ENCODE measurements around the gene BRAP.
"Not testable (repeated sequence)": the region's sequence is repeated elsewhere in the genome, so short reads cannot be mapped to it uniquely, and the experiment has no call there.

BRAP gene

GRCh38 chr12:111728795-111729194 is 43.0 kb upstream of the BRAP start:
- Histone ChIP-seq H3K23ac (ENCODE audit: low read length in 2 of 2) (no peak overlapping the region), H2BK120ac (ENCODE audit: low read depth, low read length) (no peak overlapping the region), H2AK5ac (ENCODE audit: low read length, severe bottlenecking) (no peak overlapping the region), H3K79me1 (replicated peaks; ENCODE audit: low read length, poor library complexity, severe bottlenecking) (no peaks in the 10 kb centered on the region), H4K8ac (ENCODE audit: low read length) (no peak overlapping the region), H2AFZ (ENCODE audit: low read depth, low read length) (no peak overlapping the region), H3K9ac (ENCODE audit: low read length) (no peak overlapping the region), H3K4me2 (ENCODE audit: low read length, poor library complexity, severe bottlenecking) (no peak overlapping the region), H4K91ac (ENCODE audit: low read length) (no peak overlapping the region), H3K4me1 (ENCODE audit: control insufficient read depth, insufficient read depth, low read depth, low read length) (no peaks in the 10 kb centered on the region), H3K27me3 (ENCODE audit: control insufficient read depth in 1 of 2, insufficient read depth in 1 of 2, low read length in 2 of 2) (no peaks in the 10 kb centered on the region), H2BK5ac (ENCODE audit: low read depth, low read length, poor library complexity, severe bottlenecking) (no peak overlapping the region), H3K14ac (ENCODE audit: low read length in 2 of 2) (no peak overlapping the region), H2BK12ac (ENCODE audit: low read length in 2 of 2) (no peak overlapping the region), H3K27ac (ENCODE audit: low read length, poor library complexity, severe bottlenecking) (no peak overlapping the region), H2BK15ac (ENCODE audit: low read depth, poor library complexity, severe bottlenecking) (no peak overlapping the region), H3K36me3 (ENCODE audit: control insufficient read depth in 1 of 2, insufficient read depth in 2 of 2, low read depth in 1 of 2, low read length in 2 of 2) (peaks cover 37 to 52% of the 10 kb centered on the region in 2 experiments), H3K18ac (ENCODE audit: low read depth in 1 of 2, low read length in 2 of 2) (no peak overlapping the region), H3K4ac (ENCODE audit: low read depth in 1 of 2, low read length in 2 of 2) (no peak overlapping the region), H3K4me3 (ENCODE audit: insufficient read depth in 1 of 2, low read depth in 1 of 2, low read length in 2 of 2) (no peak overlapping the region), H3K9me3 (ENCODE audit: control insufficient read depth, low read length) (no peaks in the 10 kb centered on the region)
- 99% methylated on average over 2 of the region's 2 CpGs for WGBS
- DNase-seq = no peak

DNA sequence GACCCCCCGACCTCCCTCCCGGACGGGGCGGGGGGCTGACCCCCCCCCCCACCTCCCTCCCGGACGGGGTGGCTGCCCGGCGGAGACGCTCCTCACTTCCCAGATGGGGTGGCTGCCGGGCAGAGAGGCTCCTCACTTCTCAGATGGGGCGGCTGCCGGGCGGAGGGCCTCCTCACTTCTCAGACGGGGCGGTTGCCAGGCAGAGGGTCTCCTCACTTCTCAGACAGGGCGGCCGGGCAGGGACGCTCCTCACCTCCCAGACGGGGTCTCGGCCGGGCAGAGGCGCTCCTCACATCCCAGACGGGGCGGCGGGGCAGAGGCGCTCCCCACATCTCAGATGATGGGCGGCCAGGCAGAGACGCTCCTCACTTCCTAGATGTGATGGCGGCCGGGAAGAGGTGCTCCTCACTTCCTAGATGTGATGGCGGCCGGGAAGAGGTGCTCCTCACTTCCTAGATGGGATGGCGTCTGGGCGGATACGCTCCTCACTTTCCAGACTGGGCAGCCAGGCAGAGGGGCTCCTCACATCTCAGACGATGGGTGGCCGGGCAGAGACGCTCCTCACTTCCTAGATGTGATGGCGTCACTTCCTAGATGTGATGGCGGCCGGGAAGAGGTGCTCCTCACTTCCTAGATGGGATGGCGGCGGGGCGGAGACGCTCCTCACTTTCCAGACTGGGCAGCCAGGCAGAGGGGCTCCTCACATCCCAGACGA is 38.0 kb upstream of the BRAP start:
- not testable (repeated sequence) for H3K79me1 ChIP-seq (replicated peaks; ENCODE audit: low read length, poor library complexity, severe bottlenecking); H3K23ac ChIP-seq (ENCODE audit: low read length in 2 of 2); H3K4me3 ChIP-seq (ENCODE audit: insufficient read depth in 1 of 2, low read depth in 1 of 2, low read length in 2 of 2); H3K4me1 ChIP-seq (ENCODE audit: control insufficient read depth, insufficient read depth, low read depth, low read length); H2BK120ac ChIP-seq (ENCODE audit: low read depth, low read length); DNase-seq; H4K91ac ChIP-seq (ENCODE audit: low read length); H2BK12ac ChIP-seq (ENCODE audit: low read length in 2 of 2); H3K9ac ChIP-seq (ENCODE audit: low read length); H2BK5ac ChIP-seq (ENCODE audit: low read depth, low read length, poor library complexity, severe bottlenecking); H3K14ac ChIP-seq (ENCODE audit: low read length in 2 of 2); H2AK5ac ChIP-seq (ENCODE audit: low read length, severe bottlenecking); H3K18ac ChIP-seq (ENCODE audit: low read depth in 1 of 2, low read length in 2 of 2); H3K4ac ChIP-seq (ENCODE audit: low read depth in 1 of 2, low read length in 2 of 2); H3K27ac ChIP-seq (ENCODE audit: low read length, poor library complexity, severe bottlenecking); H3K9me3 ChIP-seq (ENCODE audit: control insufficient read depth, low read length); H3K4me2 ChIP-seq (ENCODE audit: low read length, poor library complexity, severe bottlenecking); H3K27me3 ChIP-seq (ENCODE audit: control insufficient read depth in 1 of 2, insufficient read depth in 1 of 2, low read length in 2 of 2); H2AFZ ChIP-seq (ENCODE audit: low read depth, low read length); H4K8ac ChIP-seq (ENCODE audit: low read length); H2BK15ac ChIP-seq (ENCODE audit: low read depth, poor library complexity, severe bottlenecking)
- 97% methylated on average over 34 of the region's 46 CpGs for WGBS
- peaks cover 22 to 39% of the 10 kb centered on the region in 2 experiments for H3K36me3 ChIP-seq (ENCODE audit: control insufficient read depth in 1 of 2, insufficient read depth in 2 of 2, low read depth in 1 of 2, low read length in 2 of 2)

GRCh38 chr12:111720457-111720856 is 34.7 kb upstream of the BRAP start:
- Histone ChIP-seq H3K14ac (ENCODE audit: low read length in 2 of 2) (no peak overlapping the region), H3K4me3 (ENCODE audit: insufficient read depth in 1 of 2, low read depth in 1 of 2, low read length in 2 of 2) (no peak overlapping the region), H3K4me1 (ENCODE audit: control insufficient read depth, insufficient read depth, low read depth, low read length) (peaks cover 3% of the 10 kb centered on the region), H2BK120ac (ENCODE audit: low read depth, low read length) (no peak overlapping the region), H2BK15ac (ENCODE audit: low read depth, poor library complexity, severe bottlenecking) (no peak overlapping the region), H2AFZ (ENCODE audit: low read depth, low read length) (no peak overlapping the region), H2BK5ac (ENCODE audit: low read depth, low read length, poor library complexity, severe bottlenecking) (no peak overlapping the region), H3K79me1 (replicated peaks; ENCODE audit: low read length, poor library complexity, severe bottlenecking) (no peaks in the 10 kb centered on the region), H4K8ac (ENCODE audit: low read length) (no peak overlapping the region), H3K27ac (ENCODE audit: low read length, poor library complexity, severe bottlenecking) (no peak overlapping the region), H3K9me3 (ENCODE audit: control insufficient read depth, low read length) (no peaks in the 10 kb centered on the region), H4K91ac (ENCODE audit: low read length) (no peak overlapping the region), H2BK12ac (ENCODE audit: low read length in 2 of 2) (no peak overlapping the region), H3K23ac (ENCODE audit: low read length in 2 of 2) (no peak overlapping the region), H2AK5ac (ENCODE audit: low read length, severe bottlenecking) (no peak overlapping the region), H3K18ac (ENCODE audit: low read depth in 1 of 2, low read length in 2 of 2) (no peak overlapping the region), H3K9ac (ENCODE audit: low read length) (no peak overlapping the region), H3K4me2 (ENCODE audit: low read length, poor library complexity, severe bottlenecking) (no peak overlapping the region), H3K36me3 (ENCODE audit: control insufficient read depth in 1 of 2, insufficient read depth in 2 of 2, low read depth in 1 of 2, low read length in 2 of 2) (peaks cover 27 to 32% of the 10 kb centered on the region in 2 experiments), H3K27me3 (ENCODE audit: control insufficient read depth in 1 of 2, insufficient read depth in 1 of 2, low read length in 2 of 2) (no peaks in the 10 kb centered on the region), H3K4ac (ENCODE audit: low read depth in 1 of 2, low read length in 2 of 2) (no peak overlapping the region)
- WGBS = 100% methylated on average over 4 of the region's 6 CpGs
- DNase-seq = no peak

GRCh38 chr12:111719316-111719715 is 33.6 kb upstream of the BRAP start:
- H3K9me3 ChIP-seq (ENCODE audit: control insufficient read depth, low read length); H3K4me3 ChIP-seq (ENCODE audit: insufficient read depth in 1 of 2, low read depth in 1 of 2, low read length in 2 of 2); H2AK5ac ChIP-seq (ENCODE audit: low read length, severe bottlenecking); H3K4ac ChIP-seq (ENCODE audit: low read depth in 1 of 2, low read length in 2 of 2); H4K8ac ChIP-seq (ENCODE audit: low read length); H2AFZ ChIP-seq (ENCODE audit: low read depth, low read length); H2BK5ac ChIP-seq (ENCODE audit: low read depth, low read length, poor library complexity, severe bottlenecking); H3K27me3 ChIP-seq (ENCODE audit: control insufficient read depth in 1 of 2, insufficient read depth in 1 of 2, low read length in 2 of 2); H2BK15ac ChIP-seq (ENCODE audit: low read depth, poor library complexity, severe bottlenecking); H2BK12ac ChIP-seq (ENCODE audit: low read length in 2 of 2); H3K4me2 ChIP-seq (ENCODE audit: low read length, poor library complexity, severe bottlenecking); H3K9ac ChIP-seq (ENCODE audit: low read length); H3K27ac ChIP-seq (ENCODE audit: low read length, poor library complexity, severe bottlenecking); H3K4me1 ChIP-seq (ENCODE audit: control insufficient read depth, insufficient read depth, low read depth, low read length); H3K79me1 ChIP-seq (replicated peaks; ENCODE audit: low read length, poor library complexity, severe bottlenecking); H3K18ac ChIP-seq (ENCODE audit: low read depth in 1 of 2, low read length in 2 of 2); H3K23ac ChIP-seq (ENCODE audit: low read length in 2 of 2); H3K14ac ChIP-seq (ENCODE audit: low read length in 2 of 2); DNase-seq; H4K91ac ChIP-seq (ENCODE audit: low read length); H2BK120ac ChIP-seq (ENCODE audit: low read depth, low read length): not testable (repeated sequence)
- WGBS = 84% methylated on average over 10 of the region's 10 CpGs
- H3K36me3 ChIP-seq (ENCODE audit: control insufficient read depth in 1 of 2, insufficient read depth in 2 of 2, low read depth in 1 of 2, low read length in 2 of 2) = peaks cover 31 to 35% of the 10 kb centered on the region in 2 experiments

Data from mesenchymal stem cell (in vitro differentiated cells and primary cell).